ENCODE data around the gene ETS1. TPM values are rescaled to one million over a fixed set of nuclear protein-coding genes. Genes with fewer than 3 reads are reported as not detected.

The ETS1 gene
- total RNA-seq, 4 donors from 2014 or later = 16.8 to 24.9 (median 21.8) TPM

- H3K27me3 ChIP-seq = no peaks in the 10 kb centered on the region
- no peak for DNase-seq
- H3K9me3 ChIP-seq = no peaks in the 10 kb centered on the region
- H3K4me1 ChIP-seq = no peaks in the 10 kb centered on the region
- no peak overlapping the region for H3K27ac ChIP-seq
- no peak for ATAC-seq
- intact Hi-C loops (cut with DNase I; ENCODE audit: low total_unique reads) (no loop called here), in situ Hi-C loops (cut with MboI; ENCODE audit: low sequenced_read_pairs in 4 of 4) (no loop called here)
- TF ChIP-seq CTCF (IDR thresholded peaks at IDR 0.05 in 4 of 5, conservative IDR thresholded peaks at IDR 0.05 in 1 of 5) (no peak), POLR2A (IDR thresholded peaks at IDR 0.05) (no peak)
- no peak overlapping the region for H3K4me3 ChIP-seq
- H3K36me3 ChIP-seq = no peaks in the 10 kb centered on the region
Observed at GRCh38 chr11:128533472-128533871, 53.9 kb downstream of the ETS1 start.

- no peak for TF ChIP-seq CTCF (IDR thresholded peaks at IDR 0.05 in 4 of 5, conservative IDR thresholded peaks at IDR 0.05 in 1 of 5)
- TF ChIP-seq POLR2A (IDR thresholded peaks at IDR 0.05) = no peak
- ATAC-seq = no peak
Observed at GRCh38 chr11:128532572-128533091, 54.7 kb downstream of the ETS1 start.

GRCh38 chr11:128532016-128532571, 55.3 kb downstream of the ETS1 start:
- Histone ChIP-seq H3K27ac (no peak overlapping the region), H3K9me3 (no peaks in the 10 kb centered on the region), H3K4me3 (no peak overlapping the region), H3K27me3 (no peaks in the 10 kb centered on the region), H3K4me1 (peaks cover 0 to 4% of the 10 kb centered on the region in 2 donors), H3K36me3 (no peaks in the 10 kb centered on the region)
- in situ Hi-C loops (cut with MboI; ENCODE audit: low sequenced_read_pairs in 4 of 4) = no loop called here
- no peak for ATAC-seq
- no peak for TF ChIP-seq POLR2A (IDR thresholded peaks at IDR 0.05)
- TF ChIP-seq CTCF (IDR thresholded peaks at IDR 0.05 in 4 of 5, conservative IDR thresholded peaks at IDR 0.05 in 1 of 5) = no peak
- no peak for DNase-seq
- intact Hi-C loops (cut with DNase I; ENCODE audit: low total_unique reads) = no loop called here

More at GRCh38 chr11:128532572-128533091, 54.7 kb downstream of the ETS1 start:
- Histone ChIP-seq H3K36me3 (no peaks in the 10 kb centered on the region), H3K4me3 (no peak overlapping the region), H3K9me3 (no peaks in the 10 kb centered on the region), H3K27me3 (no peaks in the 10 kb centered on the region), H3K27ac (no peak overlapping the region), H3K4me1 (peaks cover 0 to 3% of the 10 kb centered on the region in 2 donors)
- no peak for DNase-seq
- intact Hi-C loops (cut with DNase I; ENCODE audit: low total_unique reads) (no loop called here), in situ Hi-C loops (cut with MboI; ENCODE audit: low sequenced_read_pairs in 4 of 4) (no loop called here)

- Histone ChIP-seq H3K4me3 (no peak overlapping the region), H3K9me3 (no peaks in the 10 kb centered on the region), H3K36me3 (no peaks in the 10 kb centered on the region), H3K27me3 (no peaks in the 10 kb centered on the region), H3K4me1 (peaks cover 0 to 4% of the 10 kb centered on the region in 2 donors), H3K27ac (no peak overlapping the region)
- DNase-seq (no peak), ATAC-seq (no peak)
- in situ Hi-C loops (cut with MboI; ENCODE audit: low sequenced_read_pairs in 4 of 4) = no loop called here
- no peak for TF ChIP-seq POLR2A (IDR thresholded peaks at IDR 0.05)
- TF ChIP-seq CTCF (IDR thresholded peaks at IDR 0.05 in 4 of 5, conservative IDR thresholded peaks at IDR 0.05 in 1 of 5) = no peak
- intact Hi-C loops (cut with DNase I; ENCODE audit: low total_unique reads) = no loop called here
Observed at GRCh38 chr11:128531588-128531987, 55.8 kb downstream of the ETS1 start.

Measured in gastrocnemius medialis (tissue), 4 donors.